ENCODE results near the gene MED8. TPM values are rescaled to one million over a fixed set of nuclear protein-coding genes. Genes with fewer than 3 reads are reported as not detected.
"Not testable (repeated sequence)": the region's sequence is repeated elsewhere in the genome, so short reads cannot be mapped to it uniquely, and the experiment has no call there.

MED8 gene
- total RNA-seq, 1 donor from 2014 or later: 31.5 TPM

GRCh38 chr1:43421976-43422750 is 32.6 kb upstream of the MED8 start:
- DNase-seq: no peak

GRCh38 chr1:43421396-43421795 is 31.8 kb upstream of the MED8 start:
- DNase-seq: no peak

DNA sequence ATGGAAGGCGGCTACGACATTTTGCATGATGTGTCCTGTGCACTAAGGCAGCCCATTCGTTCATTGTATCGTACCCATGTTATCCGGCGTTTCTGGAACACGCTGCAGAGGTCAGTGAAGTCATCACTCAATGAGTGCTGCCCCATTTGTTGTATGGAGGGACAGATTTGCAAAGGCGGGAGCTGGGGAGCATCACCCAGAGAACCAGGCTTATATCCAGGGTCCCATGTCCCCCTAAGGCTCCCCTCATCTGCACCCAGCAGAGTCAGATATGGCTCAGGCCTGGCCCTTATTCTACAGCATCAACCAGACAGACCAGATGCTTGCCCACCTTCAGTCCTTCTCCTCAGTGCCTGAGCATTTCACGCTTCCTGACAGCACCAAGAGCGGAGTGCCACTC is 31.3 kb upstream of the MED8 start:
- no peak for DNase-seq

DNA sequence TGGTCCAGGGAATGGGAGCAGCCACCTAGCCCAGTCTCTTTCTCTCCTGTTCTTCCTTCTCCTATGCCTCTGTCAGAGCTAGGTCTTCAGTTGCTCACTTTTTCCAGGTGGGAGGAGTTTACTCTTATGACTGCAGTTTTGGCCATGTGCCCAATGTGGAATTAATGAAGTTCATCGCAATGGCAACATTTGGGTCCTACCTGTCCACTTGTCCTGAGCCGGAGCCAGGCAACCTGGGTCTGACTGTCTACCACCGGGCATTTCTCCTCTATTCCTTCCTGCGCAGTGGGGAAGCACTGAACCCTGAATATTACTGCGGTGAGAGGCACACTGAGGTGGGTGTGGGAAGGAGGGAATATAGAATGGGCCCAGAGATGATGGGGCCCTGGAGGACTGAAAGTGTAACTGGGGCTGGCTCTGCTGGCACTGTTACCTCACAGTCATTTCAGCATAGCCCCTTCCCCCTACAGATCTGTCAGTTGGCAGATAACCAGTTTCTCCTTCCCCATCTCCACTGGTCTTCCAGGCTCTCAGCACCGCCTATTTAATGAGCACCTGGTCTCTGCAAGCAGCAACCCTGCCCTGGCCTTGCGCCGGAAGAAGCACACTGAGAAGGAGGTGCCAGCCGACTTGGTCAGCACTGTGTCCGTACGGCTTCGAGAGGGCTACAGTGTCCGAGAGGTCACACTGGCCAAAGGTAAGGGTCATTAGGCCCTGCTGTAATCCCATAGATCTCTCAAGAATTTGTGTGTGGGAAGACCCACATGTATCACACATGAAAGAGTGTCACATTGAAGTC is 30.2 kb upstream of the MED8 start:
- no peak for DNase-seq

GRCh38 chr1:43418858-43419257 is 29.3 kb upstream of the MED8 start:
- DNase-seq: no peak

GRCh38 chr1:43415901-43416300 is 26.3 kb upstream of the MED8 start:
- DNase-seq: no peak

DNA sequence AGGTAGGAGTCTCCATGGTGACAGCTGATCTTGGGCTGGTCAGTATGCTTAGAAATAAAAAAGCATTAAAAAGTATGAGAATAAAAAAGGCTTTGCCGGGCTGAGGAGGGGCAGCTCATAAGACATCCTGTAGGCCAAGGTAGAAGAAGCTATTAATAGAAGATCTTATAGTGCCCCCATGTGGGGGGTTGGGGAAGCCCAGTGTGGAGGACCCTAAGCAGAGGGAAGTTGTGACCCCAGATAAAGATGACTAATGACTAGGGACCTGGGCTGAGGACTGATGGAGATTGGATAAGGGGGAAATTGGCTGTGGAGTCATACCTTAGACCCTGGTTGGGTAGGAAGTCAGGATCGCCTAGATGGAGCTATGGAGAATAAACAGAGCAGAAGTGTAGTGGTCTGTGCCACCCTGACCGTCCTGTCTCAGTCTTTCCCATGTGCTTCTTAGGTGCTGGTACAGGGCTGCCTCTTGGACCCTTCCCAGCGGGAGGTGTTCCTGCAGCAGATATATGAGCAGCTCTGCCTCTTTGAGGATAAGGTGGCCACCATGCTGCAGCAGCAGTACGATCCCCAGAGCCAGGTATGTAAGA is 25.1 kb upstream of the MED8 start:
- no peak for DNase-seq

GRCh38 chr1:43413426-43413825 is 23.8 kb upstream of the MED8 start:
- not testable (repeated sequence) for DNase-seq

DNA sequence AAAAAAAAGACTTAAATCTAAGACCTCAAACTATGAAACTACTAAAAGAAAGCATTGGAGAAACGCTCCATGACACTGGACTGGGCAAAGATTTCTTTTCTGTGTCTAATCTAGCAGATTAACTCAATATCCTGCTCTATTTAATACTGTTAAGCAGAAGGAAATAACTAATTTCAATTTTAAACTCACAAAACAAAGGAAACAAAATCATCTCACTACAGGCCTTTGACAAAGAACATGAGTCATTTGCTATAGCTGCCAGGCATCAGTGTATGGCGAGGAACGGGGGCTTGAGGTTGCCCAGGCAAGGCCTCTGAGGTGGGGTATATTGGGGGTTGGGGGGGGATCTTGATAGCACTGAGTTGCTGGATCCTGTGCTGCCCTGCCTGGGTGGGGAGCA is 21.0 kb upstream of the MED8 start:
- DNase-seq: no peak

GRCh38 chr1:43405876-43406234 is 16.3 kb upstream of the MED8 start:
- no peak for DNase-seq

DNA sequence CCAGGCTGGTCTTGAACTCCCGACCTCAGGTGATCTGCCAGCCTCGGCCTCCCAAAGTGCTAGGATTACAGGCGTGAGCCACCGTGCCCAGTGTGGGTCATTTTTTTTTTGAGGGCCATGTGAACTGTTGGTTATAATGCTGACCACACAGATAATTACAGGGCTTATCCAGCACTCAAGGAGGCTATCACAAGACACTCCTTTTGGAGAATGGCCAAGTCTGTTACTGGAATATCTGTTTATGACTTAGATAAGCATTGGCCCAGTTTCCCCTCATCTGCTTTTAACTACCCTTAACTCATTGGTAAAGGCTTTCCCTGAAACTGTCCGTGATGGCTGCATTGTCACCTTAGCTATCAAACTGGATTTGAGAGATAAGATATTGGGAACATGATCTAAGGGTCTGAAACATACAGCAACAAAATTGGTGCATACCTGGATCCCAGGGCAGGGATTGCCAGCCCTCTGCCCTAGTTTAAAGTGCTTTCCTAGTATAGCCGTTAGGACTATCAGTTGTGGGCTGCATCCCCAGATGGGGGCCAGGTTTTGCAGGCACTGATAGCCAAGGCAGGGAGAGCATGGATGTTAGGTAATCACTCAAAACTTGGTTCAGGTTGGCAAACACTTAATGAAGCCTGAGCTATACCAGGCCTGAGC is 15.7 kb upstream of the MED8 start:
- DNase-seq: no peak

- DNase-seq: no peak
Measured at GRCh38 chr1:43404353-43404752, 14.8 kb upstream of the MED8 start.

DNA sequence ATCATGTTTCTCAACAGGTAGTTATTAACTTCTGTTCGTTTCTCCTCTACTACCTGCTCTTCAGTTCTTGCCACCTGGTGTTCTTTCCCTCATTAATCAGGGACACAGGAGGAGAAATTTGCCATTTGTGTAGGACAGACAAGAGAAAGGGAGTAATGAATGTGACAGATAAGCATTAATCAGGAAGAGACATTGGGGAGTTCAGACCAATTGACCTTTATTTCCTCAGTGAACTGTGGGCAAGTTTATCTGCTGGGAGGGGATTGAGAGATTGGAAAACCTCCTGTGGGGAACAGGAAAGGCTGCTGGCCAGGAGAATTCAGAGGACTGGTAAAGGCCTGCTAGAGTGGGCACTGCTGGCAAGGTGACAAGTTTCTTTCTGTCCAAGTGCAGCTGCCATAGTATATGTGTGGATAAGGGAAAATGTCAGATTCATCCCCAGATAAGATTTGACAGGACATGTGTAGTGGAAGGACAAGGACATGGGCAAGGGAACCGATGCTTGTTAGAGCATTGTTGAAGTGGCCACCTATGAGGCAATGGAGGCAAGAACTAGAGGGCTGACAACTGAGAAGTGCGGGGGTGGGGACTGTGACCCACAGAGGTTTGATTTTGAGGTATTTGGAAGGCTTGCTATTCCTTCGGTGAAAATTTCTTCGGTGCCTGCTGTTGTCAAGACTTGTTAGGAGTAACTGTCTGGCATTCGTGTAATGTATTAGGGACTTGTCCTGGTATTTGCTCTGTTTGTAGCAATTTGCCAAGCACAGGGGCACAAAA is 12.7 kb upstream of the MED8 start:
- DNase-seq: no peak

DNA sequence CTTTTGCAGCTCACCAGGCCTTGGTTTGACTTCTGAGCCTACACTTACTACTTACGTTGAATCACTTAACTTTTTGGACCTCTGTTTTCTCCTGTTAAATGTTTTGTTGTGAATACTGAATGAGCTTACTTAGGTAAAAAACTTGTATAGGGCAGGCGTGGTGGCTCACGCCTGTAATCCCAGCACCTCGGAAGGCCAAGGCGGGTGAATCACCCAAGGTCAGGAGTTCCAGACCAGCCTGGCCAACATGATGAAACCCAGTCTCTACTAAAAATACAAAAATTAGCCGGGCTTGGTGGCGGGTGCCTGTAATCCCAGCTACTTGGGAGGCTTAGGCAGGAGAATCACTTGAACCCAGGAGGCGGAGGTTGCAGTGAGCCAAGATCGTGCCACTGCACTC is 10.8 kb upstream of the MED8 start:
- not testable (repeated sequence) for DNase-seq

DNA sequence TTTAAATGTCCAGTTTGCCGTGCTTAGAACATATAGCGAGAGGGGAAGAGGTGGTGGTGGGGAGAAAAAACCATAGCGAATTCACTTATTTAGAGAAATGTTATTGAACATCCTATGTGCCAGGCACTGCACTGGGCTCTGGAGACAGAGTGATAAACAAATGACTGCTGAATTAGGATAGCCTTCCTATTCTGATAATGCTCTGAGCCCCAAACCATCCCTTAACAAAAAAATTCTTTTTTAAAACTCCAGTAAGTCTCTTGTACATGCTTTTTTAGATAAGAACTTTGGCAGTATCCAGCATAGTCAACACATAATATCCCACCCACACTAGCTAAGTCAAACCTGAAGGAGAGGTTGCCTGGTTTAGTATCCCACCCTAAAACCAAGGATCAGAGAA is 8.6 kb upstream of the MED8 start:
- no peak for DNase-seq

DNA sequence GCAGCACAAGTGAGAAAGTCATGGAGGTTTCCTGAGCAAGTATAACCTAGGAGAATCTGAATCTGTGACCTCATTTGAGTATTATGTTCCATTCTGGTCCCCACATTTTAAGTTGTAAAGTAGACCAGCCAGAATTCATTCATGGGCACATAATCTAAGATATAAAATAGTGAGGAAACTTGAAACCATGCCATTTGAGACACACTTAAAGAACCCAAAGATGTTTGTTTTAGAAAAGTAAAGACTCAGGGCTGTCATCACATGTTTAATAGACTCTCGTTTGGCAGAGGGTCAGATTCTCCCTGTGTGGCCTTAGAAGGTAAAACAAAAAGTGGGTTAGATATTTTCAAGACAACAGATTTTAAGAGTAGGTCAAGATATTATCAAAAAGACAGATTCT is 6.5 kb upstream of the MED8 start:
- no peak for DNase-seq

DNA sequence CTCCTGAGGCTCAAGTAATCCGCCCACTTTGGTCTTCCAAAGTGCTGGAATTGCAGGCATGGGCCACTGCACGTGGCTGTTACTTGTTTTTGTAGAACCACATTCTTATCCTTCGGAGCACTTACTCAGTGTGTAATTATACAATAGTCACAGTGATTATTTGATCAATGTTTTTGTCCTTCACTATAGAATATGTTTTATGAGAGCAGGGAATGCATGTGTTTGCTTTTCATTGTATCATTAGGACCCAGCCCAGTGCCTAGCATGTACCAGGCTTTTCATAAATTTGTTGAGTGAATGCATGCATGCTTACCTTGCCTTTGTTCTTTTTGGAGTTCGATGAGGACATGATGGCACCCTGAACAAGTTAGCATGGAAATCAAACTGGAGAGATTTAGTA is 5.9 kb upstream of the MED8 start:
- DNase-seq: no peak

DNA sequence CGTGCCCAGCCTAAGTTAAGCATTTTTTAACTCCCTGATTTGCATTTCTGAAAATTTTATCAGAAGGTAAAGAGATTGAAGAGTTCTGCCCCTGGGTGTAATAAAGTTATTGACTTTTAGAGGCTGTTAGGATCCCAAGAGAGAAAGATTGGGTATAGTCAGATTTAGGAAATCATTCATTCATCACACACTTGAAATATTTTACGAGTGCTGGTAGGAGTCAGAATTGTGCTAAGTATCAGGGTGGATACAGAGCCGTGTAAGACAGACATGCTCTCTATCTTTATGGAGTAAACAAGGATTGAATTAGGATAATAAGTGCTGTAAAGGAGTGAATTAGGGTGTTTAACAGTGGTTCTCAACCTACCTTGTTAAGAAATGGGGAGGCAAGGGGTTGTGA is 3.1 kb upstream of the MED8 start:
- no peak for DNase-seq

DNA sequence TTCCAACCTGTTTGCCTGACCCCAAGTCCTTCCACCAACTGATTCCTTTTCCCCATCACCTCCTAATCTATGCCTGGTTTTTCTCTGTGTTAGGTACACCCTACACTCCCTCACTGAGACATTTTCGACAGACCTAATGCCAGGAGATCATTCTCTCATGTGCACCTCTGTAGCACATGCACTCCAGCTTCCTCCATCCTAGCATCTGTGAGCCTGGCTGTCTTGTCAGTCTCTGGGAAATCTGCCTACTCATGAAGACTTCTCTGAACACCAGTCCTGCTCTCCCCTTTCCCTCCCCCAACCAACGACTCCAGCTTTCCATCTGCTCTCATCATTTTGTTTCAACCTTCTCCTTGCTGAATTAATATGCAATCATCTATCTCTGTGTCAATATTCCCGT is 987 bp downstream of the MED8 start:
- no peak for DNase-seq

- no peak for DNase-seq
Measured at GRCh38 chr1:43387976-43388599, 1.5 kb downstream of the MED8 start.

GRCh38 chr1:43386676-43387075 is 2.9 kb downstream of the MED8 start:
- no peak for DNase-seq

GRCh38 chr1:43383449-43383848 is 6.2 kb downstream of the MED8 start:
- DNase-seq: no peak
